Activated CD4-positive, alpha-beta T cell treated with anti-CD3 and anti-CD28 coated beads for 36 hours (primary cell): ENCODE measurements around the gene SFXN2. TPM values are rescaled to one million over a fixed set of nuclear protein-coding genes. Genes with fewer than 3 reads are reported as not detected.
"Not testable (repeated sequence)": the region's sequence is repeated elsewhere in the genome, so short reads cannot be mapped to it uniquely, and the experiment has no call there.

Experiments
- ATAC-seq: fragments of 200-7000 bp; cut with Tn5 transposase; one replicate; pipeline ENCODE4 v1.10.0; 2021; ENCODE audit warnings: mild to moderate bottlenecking, moderate library complexity
- CTCF ChIA-PET: fragments of 350-600 bp; sonication (Branson Sonifier 250); formaldehyde crosslinking; loops from one replicate; lab custom pipeline; 2021; ENCODE audit warnings: antibody characterized with exemption; lab: Charles Lee
- POLR2A ChIA-PET: fragments of 350-600 bp; sonication (Branson Sonifier 250); formaldehyde crosslinking; loops from one replicate; lab custom pipeline; 2021; ENCODE audit warnings: antibody characterized with exemption, inconsistent platforms; lab: Charles Lee
- DNase-seq: peaks from one replicate; pipeline ENCODE4 v3.0.0-alpha.2; 2020
- H3K27ac Mint-ChIP-seq: one replicate; pipeline ENCODE4 v1.8.0; 2021; ENCODE audit warnings: mixed read lengths
- H3K27me3 Mint-ChIP-seq: one replicate; pipeline ENCODE4 v1.8.0; 2021; ENCODE audit warnings: mixed read lengths
- H3K36me3 Mint-ChIP-seq: one replicate; pipeline ENCODE4 v1.8.0; 2021; ENCODE audit warnings: low read depth, mixed read lengths
- H3K4me1 Mint-ChIP-seq: one replicate; pipeline ENCODE4 v1.8.0; 2021; ENCODE audit warnings: mixed read lengths
- H3K4me3 Mint-ChIP-seq: one replicate; pipeline ENCODE4 v1.8.0; 2021; ENCODE audit warnings: mild to moderate bottlenecking, moderate library complexity, mixed read lengths
- H3K9me3 Mint-ChIP-seq: one replicate; pipeline ENCODE4 v1.8.0; 2021; ENCODE audit warnings: low read depth, mixed read lengths
- intact Hi-C, 2 experiments: fragments of 100-400 bp; cut with DNase I in 1 of 2; cut with micrococcal nuclease in 1 of 2; formaldehyde crosslinking; loops; one replicate each; pipeline versions ENCODE4 v1.14.2 to v1.15.1; 2022 to 2024; cut with DNase I, micrococcal nuclease
- total RNA-seq, 2 experiments: library from RNA; stranded (reverse); gene quantifications; one replicate each; pipeline ENCODE4 v1.2.3, GENCODE V29; 2021

The SFXN2 gene
- total RNA-seq, 2 experiments from 2014 or later: 18.2 to 20.7 TPM

DNA sequence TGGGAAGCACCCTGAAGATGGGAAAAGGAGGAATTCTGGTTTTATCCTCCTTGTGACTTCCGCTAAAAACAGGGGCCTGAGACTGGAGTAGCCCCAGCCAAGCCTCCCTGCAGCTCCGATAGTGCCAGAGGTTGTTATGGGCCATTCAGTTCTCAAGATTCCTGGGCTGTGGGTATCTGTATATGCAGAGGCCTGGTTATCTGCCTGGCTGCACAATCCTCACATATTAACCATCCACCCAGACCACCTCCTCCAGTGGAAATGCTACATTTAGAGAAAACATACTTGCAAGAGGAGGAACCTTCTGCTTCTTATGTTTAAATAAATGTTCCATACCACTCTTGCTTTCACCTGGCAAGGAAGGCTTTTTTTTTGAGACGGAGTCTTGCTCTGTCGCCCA is 34.8 kb upstream of the SFXN2 start:
- no peak for ATAC-seq
- CTCF ChIA-PET: interaction anchor here (0.9 to 1.4 kb wide), 3 partner anchors 10 to 34 kb away, joined by 3 read pairs; no protein-coding TSS in a partner anchor
- POLR2A ChIA-PET: no interaction called here
- no peaks in the 10 kb centered on the region for H3K27me3 Mint-ChIP-seq
- no peak overlapping the region for H3K4me3 Mint-ChIP-seq
- peaks cover 37% of the 10 kb centered on the region for H3K4me1 Mint-ChIP-seq
- intact Hi-C loops: loop anchor here (2.0 to 5.0 kb wide), 2 partner anchors 19 to 33 kb away; partner anchors contain the start of genes ARL3 (in 1 of the 2) and SFXN2 (in 1 of the 2)
- peaks cover 9% of the 10 kb centered on the region for H3K36me3 Mint-ChIP-seq
- DNase-seq: no peak
- H3K9me3 Mint-ChIP-seq: no peaks in the 10 kb centered on the region
- H3K27ac Mint-ChIP-seq: no peak overlapping the region

DNA sequence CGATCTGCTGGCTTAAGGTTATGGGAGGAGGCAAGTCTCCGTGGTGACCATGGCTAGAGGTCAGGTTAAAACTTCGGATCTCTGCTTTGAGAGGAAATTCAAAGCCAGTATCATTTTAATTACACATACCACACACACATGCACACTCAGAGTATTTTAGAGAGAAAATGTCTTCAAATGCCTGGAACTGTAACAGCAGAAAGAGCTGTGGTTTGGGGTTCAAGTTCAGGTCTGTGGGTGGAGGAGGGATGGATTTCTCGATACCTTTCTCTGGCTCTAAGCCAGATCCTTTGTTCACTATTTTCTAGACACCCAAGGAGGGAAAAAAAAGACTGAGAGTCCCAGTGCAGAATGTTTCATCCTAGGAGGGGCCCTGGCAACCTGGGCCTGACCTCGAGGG is 32.7 kb upstream of the SFXN2 start:
- intact Hi-C loops: no loop called here
- Mint-ChIP-seq H3K4me1 (peaks cover 17% of the 10 kb centered on the region), H3K27me3 (no peaks in the 10 kb centered on the region), H3K27ac (peak overlapping the region; percentile 31), H3K9me3 (no peaks in the 10 kb centered on the region), H3K36me3 (peaks cover 11% of the 10 kb centered on the region), H3K4me3 (no peak overlapping the region)
- POLR2A ChIA-PET: no interaction called here
- CTCF ChIA-PET: no interaction called here
- ATAC-seq (peak; percentile 31), DNase-seq (no peak)

DNA sequence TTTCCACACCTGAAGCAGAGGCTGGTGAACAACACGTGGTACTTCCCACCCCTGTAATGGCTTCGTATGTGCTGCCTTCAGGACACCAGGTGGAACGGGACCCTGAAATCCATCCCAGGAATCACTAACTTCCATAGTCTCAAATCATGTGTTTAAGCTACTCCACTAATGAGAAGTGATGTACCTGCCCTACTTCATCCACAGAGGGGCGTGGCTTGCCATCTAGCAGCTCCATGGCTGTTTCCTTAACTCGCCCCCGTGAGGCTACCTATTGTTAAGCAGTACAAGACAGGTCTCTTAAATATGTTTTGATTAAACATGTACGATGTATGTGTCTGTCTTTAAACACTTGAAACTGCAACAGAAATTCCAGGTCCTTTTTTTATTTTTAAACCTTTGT is 32.0 kb upstream of the SFXN2 start:
- H3K4me3 Mint-ChIP-seq: no peak overlapping the region

DNA sequence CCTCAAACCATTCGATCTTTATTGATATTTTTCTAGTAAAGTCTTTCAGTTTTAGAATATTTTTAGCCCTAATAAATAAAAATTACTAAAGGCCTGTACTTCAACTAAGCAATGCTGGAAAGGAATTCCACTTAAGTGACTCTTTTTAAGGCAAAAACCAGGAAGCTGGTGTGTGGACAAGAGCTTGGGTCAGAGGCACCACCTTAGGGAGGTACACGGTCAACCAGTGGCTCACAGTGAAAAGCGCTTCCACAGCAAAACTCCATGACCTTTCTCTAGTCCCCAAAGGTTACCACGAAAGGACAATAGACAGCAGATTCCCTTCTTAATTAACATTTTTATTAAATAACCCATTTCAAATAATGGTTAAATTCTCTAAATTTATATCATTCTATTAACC is 31.5 kb upstream of the SFXN2 start:
- DNase-seq (no peak), ATAC-seq (no peak)
- intact Hi-C loops: no loop called here
- H3K9me3 Mint-ChIP-seq: no peaks in the 10 kb centered on the region
- H3K36me3 Mint-ChIP-seq: peaks cover 11% of the 10 kb centered on the region
- no peak overlapping the region for H3K27ac Mint-ChIP-seq
- peaks cover 13% of the 10 kb centered on the region for H3K4me1 Mint-ChIP-seq
- CTCF ChIA-PET: no interaction called here
- POLR2A ChIA-PET: interaction anchor here (0.6 kb wide), 1 partner anchor 801 kb away, joined by 3 read pairs; no protein-coding TSS in a partner anchor
- H3K27me3 Mint-ChIP-seq: no peaks in the 10 kb centered on the region
- no peak overlapping the region for H3K4me3 Mint-ChIP-seq

More for the DNA sequence above, 32.0 kb upstream of the SFXN2 start:
- DNase-seq (no peak), ATAC-seq (peak; percentile 42)
- H3K27me3 Mint-ChIP-seq: no peaks in the 10 kb centered on the region
- POLR2A ChIA-PET: no interaction called here
- H3K9me3 Mint-ChIP-seq: no peaks in the 10 kb centered on the region
- peaks cover 16% of the 10 kb centered on the region for H3K4me1 Mint-ChIP-seq
- H3K27ac Mint-ChIP-seq: no peak overlapping the region
- CTCF ChIA-PET: no interaction called here
- intact Hi-C loops: no loop called here
- H3K36me3 Mint-ChIP-seq: peaks cover 11% of the 10 kb centered on the region

DNA sequence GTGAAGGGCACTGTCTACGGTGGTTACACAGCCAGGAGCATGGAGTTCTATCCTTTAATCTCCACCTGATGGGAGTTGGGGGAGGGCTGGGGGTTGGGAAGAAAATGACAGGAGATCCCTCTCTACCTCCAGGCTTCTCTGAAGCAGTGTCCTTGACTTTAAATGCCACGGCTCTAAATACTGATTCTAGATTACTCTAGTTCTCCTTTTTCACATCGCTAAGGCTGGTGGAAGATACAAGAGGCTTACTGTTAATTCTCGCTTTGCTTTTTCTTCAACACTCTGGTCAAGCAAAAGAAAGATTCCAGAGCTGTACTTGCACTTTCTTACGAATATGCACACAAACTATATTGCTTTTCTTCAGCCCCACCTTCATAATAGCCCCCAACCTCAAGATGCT is 30.7 kb upstream of the SFXN2 start:
- ChIA-PET POLR2A (interaction anchor here (0.6 kb wide), 1 partner anchor 801 kb away, joined by 3 read pairs; no protein-coding TSS in a partner anchor), CTCF (interaction anchor here (1.6 kb wide), 1 partner anchor 9 kb away, joined by 7 read pairs; no protein-coding TSS in a partner anchor)
- H3K36me3 Mint-ChIP-seq: peaks cover 11% of the 10 kb centered on the region
- H3K27me3 Mint-ChIP-seq: no peaks in the 10 kb centered on the region
- H3K4me1 Mint-ChIP-seq: peaks cover 13% of the 10 kb centered on the region
- intact Hi-C loops: no loop called here
- no peak for ATAC-seq
- no peak for DNase-seq
- H3K27ac Mint-ChIP-seq: no peak overlapping the region
- H3K9me3 Mint-ChIP-seq: no peaks in the 10 kb centered on the region
- H3K4me3 Mint-ChIP-seq: no peak overlapping the region

DNA sequence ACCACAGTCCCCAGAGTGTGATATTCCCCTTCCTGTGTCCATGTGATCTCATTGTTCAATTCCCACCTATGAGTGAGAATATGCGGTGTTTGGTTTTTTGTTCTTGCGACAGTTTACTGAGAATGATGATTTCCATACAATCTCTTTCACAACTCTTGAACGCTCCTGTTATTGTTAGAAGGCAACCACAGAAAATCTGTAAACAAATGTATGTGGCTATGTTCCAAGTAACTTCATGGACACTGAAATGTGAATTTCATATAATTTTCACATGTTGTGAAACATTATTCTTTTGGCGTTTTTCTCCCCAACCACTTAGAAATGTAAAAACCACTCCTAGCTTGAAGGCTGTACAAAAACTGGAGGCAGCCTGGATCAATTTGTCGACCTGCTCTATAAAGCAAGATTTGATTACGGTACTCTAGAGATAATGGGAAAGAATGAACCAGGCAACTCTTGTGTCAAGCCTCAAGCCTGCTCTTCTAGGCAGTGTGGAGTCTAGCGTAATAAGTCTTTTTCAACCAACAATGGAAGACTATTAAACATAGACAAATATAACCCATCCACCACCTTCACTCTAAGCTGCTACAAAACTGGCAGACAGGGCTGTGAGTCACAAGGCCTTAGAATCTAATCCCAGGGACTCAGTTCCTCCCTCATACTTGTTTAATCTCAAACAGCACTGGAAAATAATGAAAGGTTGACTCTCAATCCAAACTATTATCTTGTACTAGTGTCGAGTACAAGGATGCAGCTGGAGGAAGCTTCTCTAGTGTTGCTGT is 23.0 kb upstream of the SFXN2 start:
- CTCF ChIA-PET: interaction anchor here (0.6 to 1.5 kb wide), 3 partner anchors 23 to 71 kb away, joined by 3 read pairs; partner anchors contain the start of genes ARL3 and SFXN2
- POLR2A ChIA-PET: no interaction called here
- ATAC-seq (no peak), DNase-seq (no peak)
- Mint-ChIP-seq H3K36me3 (peaks cover under 1% of the 10 kb centered on the region), H3K9me3 (no peaks in the 10 kb centered on the region), H3K4me1 (no peaks in the 10 kb centered on the region), H3K27ac (no peak overlapping the region), H3K27me3 (no peaks in the 10 kb centered on the region), H3K4me3 (no peak overlapping the region)
- intact Hi-C loops: no loop called here

DNA sequence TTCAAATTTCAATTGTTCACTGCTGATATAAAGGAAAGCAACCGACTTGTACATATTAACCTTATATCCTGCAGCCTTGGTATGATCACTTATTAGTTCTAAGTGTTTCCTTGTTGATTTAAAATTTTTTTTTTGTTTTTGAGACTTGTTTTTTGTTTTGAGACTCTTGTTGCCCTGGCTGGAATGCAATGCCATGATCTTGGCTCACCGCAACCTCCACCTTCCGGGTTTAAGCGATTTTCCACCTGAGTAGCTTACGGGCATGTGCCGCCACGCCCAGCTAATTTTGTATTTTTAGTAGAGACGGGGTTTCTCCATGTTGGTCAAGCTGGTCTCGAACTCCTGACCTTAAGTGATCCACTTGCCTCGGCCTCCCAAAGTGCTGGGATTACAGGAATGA is 19.0 kb upstream of the SFXN2 start:
- POLR2A ChIA-PET, H3K27ac Mint-ChIP-seq, H3K9me3 Mint-ChIP-seq, H3K27me3 Mint-ChIP-seq, H3K4me3 Mint-ChIP-seq, intact Hi-C loops, DNase-seq, ATAC-seq, CTCF ChIA-PET, H3K4me1 Mint-ChIP-seq: not testable (repeated sequence)
- H3K36me3 Mint-ChIP-seq: peaks cover 13% of the 10 kb centered on the region

DNA sequence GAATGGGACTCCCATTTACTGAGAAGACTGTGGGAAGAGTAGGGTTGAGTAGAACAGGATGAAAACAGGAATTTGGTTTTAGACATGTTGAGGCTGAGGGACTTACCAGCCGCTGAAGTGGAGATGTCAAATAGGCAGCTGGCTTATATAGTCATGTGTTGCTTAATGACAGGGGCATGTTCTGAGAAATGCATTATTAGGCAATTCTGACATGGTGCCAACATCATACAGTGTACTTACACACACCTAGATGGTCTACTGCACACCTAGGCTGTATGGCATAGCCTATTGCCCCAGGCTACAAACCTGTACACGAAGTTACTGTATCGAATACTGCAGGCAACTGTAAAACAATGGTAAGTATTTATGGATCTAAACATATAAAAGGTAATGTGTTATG is 17.7 kb upstream of the SFXN2 start:
- Mint-ChIP-seq H3K9me3 (no peaks in the 10 kb centered on the region), H3K27ac (no peak overlapping the region), H3K27me3 (no peaks in the 10 kb centered on the region), H3K4me3 (no peak overlapping the region), H3K36me3 (peaks cover 13% of the 10 kb centered on the region), H3K4me1 (no peaks in the 10 kb centered on the region)
- ATAC-seq: no peak
- intact Hi-C loops: no loop called here
- ChIA-PET POLR2A (no interaction called here), CTCF (interaction anchor here (1.0 kb wide), 1 partner anchor 22 kb away, joined by 3 read pairs; no protein-coding TSS in a partner anchor)
- no peak for DNase-seq

DNA sequence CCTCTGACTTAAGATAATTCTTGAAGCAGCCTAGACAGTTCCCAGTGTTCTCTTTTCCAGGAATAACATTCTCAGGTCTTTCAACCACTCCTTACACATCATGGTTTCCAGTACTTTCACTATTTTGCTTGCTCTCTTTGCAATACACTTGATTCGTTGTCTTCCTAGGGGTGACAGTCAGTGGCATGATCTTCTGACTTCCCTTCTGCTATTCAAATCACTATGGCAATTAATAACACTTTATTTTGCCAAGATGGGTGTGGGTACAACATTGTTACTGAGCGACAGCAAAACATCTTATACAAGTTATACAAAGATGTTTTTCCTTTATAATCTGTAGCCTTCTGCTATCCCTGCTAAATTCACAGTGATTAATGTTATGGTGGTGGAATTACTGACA is 15.5 kb upstream of the SFXN2 start:
- no peak overlapping the region for H3K4me3 Mint-ChIP-seq
- no peak overlapping the region for H3K27ac Mint-ChIP-seq
- ChIA-PET POLR2A (no interaction called here), CTCF (interaction anchor here (1.1 kb wide), 1 partner anchor 15 kb away, joined by 7 read pairs; the partner anchor contains the start of gene ARL3)
- no peak for ATAC-seq
- peaks cover 13% of the 10 kb centered on the region for H3K36me3 Mint-ChIP-seq
- DNase-seq: no peak
- no peaks in the 10 kb centered on the region for H3K4me1 Mint-ChIP-seq
- no peaks in the 10 kb centered on the region for H3K9me3 Mint-ChIP-seq
- intact Hi-C loops: loop anchor here in 1 of 2 experiments (2.0 kb wide), 1 partner anchor 20 kb away; no protein-coding TSS in a partner anchor
- H3K27me3 Mint-ChIP-seq: no peaks in the 10 kb centered on the region

DNA sequence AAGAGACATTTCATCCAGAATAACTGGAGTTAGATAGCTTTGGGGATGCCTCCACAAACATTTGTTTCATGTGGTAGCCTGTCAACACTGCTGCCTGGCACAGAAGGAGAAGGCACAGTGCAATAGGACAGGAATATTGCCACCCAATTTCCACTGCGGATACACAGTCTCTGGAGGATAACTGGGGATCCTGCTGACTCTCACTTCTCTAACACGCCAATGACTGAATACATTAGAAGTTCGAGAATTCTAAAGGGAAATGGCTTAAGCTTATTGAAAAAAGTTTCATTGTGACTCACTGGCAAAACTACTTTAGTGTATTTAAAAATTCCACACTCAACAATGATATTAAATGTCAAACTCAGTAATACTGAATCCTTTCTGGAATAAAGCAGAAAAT is 13.2 kb upstream of the SFXN2 start:
- Mint-ChIP-seq H3K36me3 (peaks cover 15% of the 10 kb centered on the region), H3K9me3 (no peaks in the 10 kb centered on the region), H3K27me3 (no peaks in the 10 kb centered on the region), H3K4me3 (no peak overlapping the region), H3K4me1 (peaks cover 11% of the 10 kb centered on the region), H3K27ac (no peak overlapping the region)
- POLR2A ChIA-PET: no interaction called here
- intact Hi-C loops: no loop called here
- ATAC-seq: no peak
- no peak for DNase-seq
- CTCF ChIA-PET: interaction anchor here (0.6 to 2.2 kb wide), 3 partner anchors 10 to 13 kb away, joined by 3 to 7 read pairs (median 4); partner anchors contain the start of genes ARL3 and SFXN2

DNA sequence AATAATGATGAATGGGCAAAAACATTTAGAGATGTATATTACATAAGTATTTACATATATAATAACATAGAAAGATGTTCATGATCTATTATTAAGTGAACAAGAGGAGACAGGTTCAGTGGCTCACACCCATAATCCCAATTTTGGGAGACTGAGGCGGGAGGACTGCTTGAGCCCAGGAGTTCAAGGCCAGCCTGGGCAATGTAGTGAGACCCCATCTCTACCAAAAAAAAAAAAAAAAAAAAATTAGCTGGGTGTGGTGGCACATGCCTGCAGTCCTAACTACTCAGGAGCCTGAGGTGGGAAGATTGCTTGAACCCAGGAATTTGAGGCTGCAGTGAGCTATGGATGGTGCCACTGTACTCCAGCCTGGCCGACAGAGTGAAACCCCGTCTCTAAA is 12.6 kb upstream of the SFXN2 start:
- POLR2A ChIA-PET: interaction anchor here (0.6 to 1.1 kb wide), 2 partner anchors 12 to 139 kb away, joined by 3 to 5 read pairs; partner anchors contain the start of gene ARL3
- no peak for ATAC-seq
- CTCF ChIA-PET: interaction anchor here (0.6 to 2.2 kb wide), 3 partner anchors 9 to 175 kb away, joined by 3 to 7 read pairs (median 4); partner anchors contain the start of genes ARL3 and SFXN2
- Mint-ChIP-seq H3K36me3 (peaks cover 12% of the 10 kb centered on the region), H3K27ac (no peak overlapping the region), H3K9me3 (no peaks in the 10 kb centered on the region), H3K4me1 (peaks cover 13% of the 10 kb centered on the region), H3K4me3 (no peak overlapping the region), H3K27me3 (no peaks in the 10 kb centered on the region)
- DNase-seq: no peak
- intact Hi-C loops: no loop called here
